ENCODE data around the gene SERAC1.

SERAC1 gene

GRCh38 chr6:158103228-158103627 is 64.8 kb downstream of the SERAC1 start:
- no peak for ATAC-seq
- TF ChIP-seq POU6F1 (CRISPR knock-in tag; IDR thresholded peaks at IDR 0.05; ENCODE audit: borderline replicate concordance, low read depth) (no peak), CREB5 (CRISPR knock-in tag; IDR thresholded peaks at IDR 0.05; ENCODE audit: low read depth) (no peak), PPARA (CRISPR knock-in tag; IDR thresholded peaks at IDR 0.05; ENCODE audit: borderline replicate concordance) (no peak), ZNF565 (CRISPR knock-in tag; conservative IDR thresholded peaks at IDR 0.05; ENCODE audit: low read depth) (no peak), ZNF8 (CRISPR knock-in tag; IDR thresholded peaks at IDR 0.05) (no peak), OSR1 (CRISPR knock-in tag; IDR thresholded peaks at IDR 0.05) (no peak), BACH2 (CRISPR knock-in tag; IDR thresholded peaks at IDR 0.05; ENCODE audit: borderline replicate concordance) (no peak), GLIS3 (CRISPR knock-in tag; IDR thresholded peaks at IDR 0.05) (no peak), ZFP3 (CRISPR knock-in tag; IDR thresholded peaks at IDR 0.05) (no peak), TOX (CRISPR knock-in tag; IDR thresholded peaks at IDR 0.05; ENCODE audit: borderline replicate concordance) (no peak), ARNTL (CRISPR knock-in tag; IDR thresholded peaks at IDR 0.05; ENCODE audit: borderline replicate concordance, low read depth) (no peak)

DNA sequence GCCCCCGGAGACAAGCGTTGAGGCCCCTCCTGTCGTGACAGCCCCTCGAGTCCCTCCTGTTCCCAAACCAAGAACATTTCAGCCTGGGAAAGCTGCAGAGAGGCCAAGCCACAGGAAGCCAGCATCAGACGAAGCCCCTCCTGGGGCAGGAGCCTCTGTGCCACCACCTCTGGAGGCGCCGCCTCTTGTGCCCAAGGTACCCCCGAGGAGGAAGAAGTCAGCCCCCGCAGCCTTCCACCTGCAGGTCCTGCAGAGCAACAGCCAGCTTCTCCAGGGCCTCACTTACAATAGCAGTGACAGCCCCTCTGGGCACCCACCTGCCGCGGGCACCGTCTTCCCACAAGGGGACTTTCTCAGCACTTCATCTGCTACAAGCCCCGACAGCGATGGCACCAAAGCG is 72.4 kb downstream of the SERAC1 start:
- no peak for ATAC-seq
- TF ChIP-seq POU6F1 (CRISPR knock-in tag; IDR thresholded peaks at IDR 0.05; ENCODE audit: borderline replicate concordance, low read depth), result no peak
- TF ChIP-seq, protein P1, sequence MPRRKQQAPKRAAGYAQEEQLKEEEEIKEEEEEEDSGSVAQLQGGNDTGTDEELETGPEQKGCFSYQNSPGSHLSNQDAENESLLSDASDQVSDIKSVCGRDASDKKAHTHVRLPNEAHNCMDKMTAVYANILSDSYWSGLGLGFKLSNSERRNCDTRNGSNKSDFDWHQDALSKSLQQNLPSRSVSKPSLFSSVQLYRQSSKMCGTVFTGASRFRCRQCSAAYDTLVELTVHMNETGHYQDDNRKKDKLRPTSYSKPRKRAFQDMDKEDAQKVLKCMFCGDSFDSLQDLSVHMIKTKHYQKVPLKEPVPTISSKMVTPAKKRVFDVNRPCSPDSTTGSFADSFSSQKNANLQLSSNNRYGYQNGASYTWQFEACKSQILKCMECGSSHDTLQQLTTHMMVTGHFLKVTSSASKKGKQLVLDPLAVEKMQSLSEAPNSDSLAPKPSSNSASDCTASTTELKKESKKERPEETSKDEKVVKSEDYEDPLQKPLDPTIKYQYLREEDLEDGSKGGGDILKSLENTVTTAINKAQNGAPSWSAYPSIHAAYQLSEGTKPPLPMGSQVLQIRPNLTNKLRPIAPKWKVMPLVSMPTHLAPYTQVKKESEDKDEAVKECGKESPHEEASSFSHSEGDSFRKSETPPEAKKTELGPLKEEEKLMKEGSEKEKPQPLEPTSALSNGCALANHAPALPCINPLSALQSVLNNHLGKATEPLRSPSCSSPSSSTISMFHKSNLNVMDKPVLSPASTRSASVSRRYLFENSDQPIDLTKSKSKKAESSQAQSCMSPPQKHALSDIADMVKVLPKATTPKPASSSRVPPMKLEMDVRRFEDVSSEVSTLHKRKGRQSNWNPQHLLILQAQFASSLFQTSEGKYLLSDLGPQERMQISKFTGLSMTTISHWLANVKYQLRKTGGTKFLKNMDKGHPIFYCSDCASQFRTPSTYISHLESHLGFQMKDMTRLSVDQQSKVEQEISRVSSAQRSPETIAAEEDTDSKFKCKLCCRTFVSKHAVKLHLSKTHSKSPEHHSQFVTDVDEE (CRISPR knock-in tag; IDR thresholded peaks at IDR 0.05), result no peak
- TF ChIP-seq ISL1 (CRISPR knock-in tag; IDR thresholded peaks at IDR 0.05), result no peak
- no peak for TF ChIP-seq SNAI2 (CRISPR knock-in tag; IDR thresholded peaks at IDR 0.05)
- TF ChIP-seq ZFP3 (CRISPR knock-in tag; IDR thresholded peaks at IDR 0.05), result no peak
- no peak for TF ChIP-seq ZNF8 (CRISPR knock-in tag; IDR thresholded peaks at IDR 0.05)
- TF ChIP-seq ZNF565 (CRISPR knock-in tag; conservative IDR thresholded peaks at IDR 0.05; ENCODE audit: low read depth), result no peak
- TF ChIP-seq, protein P2, sequence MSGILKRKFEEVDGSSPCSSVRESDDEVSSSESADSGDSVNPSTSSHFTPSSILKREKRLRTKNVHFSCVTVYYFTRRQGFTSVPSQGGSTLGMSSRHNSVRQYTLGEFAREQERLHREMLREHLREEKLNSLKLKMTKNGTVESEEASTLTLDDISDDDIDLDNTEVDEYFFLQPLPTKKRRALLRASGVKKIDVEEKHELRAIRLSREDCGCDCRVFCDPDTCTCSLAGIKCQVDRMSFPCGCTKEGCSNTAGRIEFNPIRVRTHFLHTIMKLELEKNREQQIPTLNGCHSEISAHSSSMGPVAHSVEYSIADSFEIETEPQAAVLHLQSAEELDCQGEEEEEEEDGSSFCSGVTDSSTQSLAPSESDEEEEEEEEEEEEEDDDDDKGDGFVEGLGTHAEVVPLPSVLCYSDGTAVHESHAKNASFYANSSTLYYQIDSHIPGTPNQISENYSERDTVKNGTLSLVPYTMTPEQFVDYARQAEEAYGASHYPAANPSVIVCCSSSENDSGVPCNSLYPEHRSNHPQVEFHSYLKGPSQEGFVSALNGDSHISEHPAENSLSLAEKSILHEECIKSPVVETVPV (CRISPR knock-in tag; IDR thresholded peaks at IDR 0.05), result no peak
- no peak for TF ChIP-seq CREB5 (CRISPR knock-in tag; IDR thresholded peaks at IDR 0.05; ENCODE audit: low read depth)
- TF ChIP-seq TOX (CRISPR knock-in tag; IDR thresholded peaks at IDR 0.05; ENCODE audit: borderline replicate concordance), result no peak
- TF ChIP-seq PATZ1 (CRISPR knock-in tag; IDR thresholded peaks at IDR 0.05; ENCODE audit: borderline replicate concordance), result no peak
- no peak for TF ChIP-seq ARNTL (CRISPR knock-in tag; IDR thresholded peaks at IDR 0.05; ENCODE audit: borderline replicate concordance, low read depth)
